DMS53 treated with DMSO at 0.1 percent for 48 hours (cell line): ENCODE data around the gene KNCN.

Experiments
- DNase-seq: peaks from one replicate; lab custom pipeline; 2025; ENCODE audit not compliant: unreplicated experiment; lab: John Stamatoyannopoulos, UW

Gene KNCN

DNA sequence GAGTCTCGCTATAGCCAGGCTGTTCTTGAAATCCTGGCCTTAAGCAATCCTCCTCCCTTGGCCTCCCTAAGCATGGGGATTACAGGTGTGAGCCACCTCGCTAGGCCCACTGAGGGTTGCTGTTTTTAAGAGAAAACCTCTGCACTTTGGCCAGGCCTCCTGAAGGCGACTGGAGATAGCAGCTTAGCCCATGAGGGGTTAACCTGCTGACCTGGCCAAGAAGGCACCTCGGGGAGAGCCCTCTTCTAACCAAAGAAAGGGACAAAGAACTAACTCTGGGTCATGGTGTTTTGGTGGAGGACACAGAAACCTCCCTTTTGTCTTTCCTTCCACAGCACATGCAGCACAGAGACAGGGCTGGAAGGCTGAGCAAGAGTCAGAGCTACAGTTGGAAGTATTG, 17.7 kb upstream of the KNCN start:
- no peak for DNase-seq

DNA sequence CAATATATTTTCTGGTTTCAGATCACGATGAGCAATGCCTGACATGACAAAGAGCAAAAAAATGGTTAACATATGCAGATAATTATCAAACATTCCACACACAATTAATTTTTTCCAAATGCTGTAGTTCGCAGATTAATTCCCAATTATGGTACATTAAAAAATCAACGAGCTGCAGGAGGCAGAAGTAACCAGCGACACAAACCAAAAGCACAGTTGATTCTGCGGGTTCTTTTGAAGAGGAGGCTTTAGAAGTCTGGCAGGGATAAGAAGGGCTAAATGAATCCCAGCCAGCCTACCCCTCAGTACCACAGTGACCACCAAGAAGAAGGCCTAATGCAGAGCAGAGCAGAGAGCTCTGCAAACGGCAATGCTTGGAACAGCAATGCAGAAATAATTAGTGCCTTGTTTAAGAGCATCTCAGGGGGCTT, 17.0 kb upstream of the KNCN start:
- DNase-seq: no peak

DNA sequence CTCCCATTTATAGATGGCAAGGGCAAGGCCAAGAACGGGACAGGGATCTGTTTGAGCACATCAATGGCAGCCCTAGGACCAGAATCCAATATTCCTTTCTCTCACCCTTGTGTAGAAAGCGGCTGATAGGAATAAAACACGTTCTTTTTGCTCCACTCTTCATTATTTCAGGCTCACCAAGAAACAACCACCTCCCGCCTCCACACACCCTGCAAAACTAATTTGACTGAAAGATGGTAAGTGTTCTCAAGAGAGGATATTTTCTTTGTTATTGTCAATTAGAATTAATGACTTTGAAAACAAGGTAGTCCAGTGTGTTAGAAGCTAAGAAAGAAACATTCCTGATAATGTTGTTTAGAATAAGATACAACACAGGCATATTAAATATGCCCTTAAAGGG, 11.9 kb upstream of the KNCN start:
- no peak for DNase-seq

DNA sequence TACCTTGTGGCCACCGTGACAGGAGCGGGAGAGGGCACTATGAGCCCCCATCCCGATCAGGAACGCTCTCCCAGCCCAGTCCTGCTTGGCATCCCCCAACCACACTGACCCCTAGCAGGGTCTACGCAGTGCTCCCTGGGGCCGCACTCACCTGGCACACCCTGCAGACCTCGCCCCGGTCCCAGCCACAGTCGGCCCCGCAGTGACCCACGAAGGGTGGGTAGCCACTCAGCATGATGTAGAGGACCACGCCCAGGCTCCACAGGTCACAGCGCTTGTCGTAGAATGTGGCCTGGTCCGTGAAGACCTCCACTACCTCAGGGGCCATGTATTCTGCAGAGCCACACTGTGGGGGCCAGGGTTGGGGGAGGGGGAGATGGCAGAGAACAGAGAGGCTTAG, 11.1 kb upstream of the KNCN start:
- DNase-seq: no peak

DNA sequence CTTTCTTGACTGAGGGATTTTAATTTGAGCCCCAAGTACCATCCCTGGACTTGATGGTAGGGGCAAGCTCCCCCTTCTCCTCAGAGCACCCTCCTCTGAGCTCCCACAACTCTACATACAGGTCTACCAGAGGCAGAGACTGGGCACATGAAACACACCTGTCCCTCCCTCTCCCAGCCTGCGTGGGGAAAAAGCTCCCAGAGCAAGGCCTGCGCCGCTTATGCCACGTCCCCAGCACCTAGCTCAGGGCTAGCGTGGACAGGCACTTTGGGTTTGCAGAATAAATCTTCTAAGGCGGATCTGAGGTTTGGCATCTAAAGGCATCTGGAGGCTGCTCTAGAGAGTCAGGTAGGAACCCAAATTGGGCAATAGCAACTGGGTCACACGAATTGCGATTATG, 7.5 kb upstream of the KNCN start:
- no peak for DNase-seq

DNA sequence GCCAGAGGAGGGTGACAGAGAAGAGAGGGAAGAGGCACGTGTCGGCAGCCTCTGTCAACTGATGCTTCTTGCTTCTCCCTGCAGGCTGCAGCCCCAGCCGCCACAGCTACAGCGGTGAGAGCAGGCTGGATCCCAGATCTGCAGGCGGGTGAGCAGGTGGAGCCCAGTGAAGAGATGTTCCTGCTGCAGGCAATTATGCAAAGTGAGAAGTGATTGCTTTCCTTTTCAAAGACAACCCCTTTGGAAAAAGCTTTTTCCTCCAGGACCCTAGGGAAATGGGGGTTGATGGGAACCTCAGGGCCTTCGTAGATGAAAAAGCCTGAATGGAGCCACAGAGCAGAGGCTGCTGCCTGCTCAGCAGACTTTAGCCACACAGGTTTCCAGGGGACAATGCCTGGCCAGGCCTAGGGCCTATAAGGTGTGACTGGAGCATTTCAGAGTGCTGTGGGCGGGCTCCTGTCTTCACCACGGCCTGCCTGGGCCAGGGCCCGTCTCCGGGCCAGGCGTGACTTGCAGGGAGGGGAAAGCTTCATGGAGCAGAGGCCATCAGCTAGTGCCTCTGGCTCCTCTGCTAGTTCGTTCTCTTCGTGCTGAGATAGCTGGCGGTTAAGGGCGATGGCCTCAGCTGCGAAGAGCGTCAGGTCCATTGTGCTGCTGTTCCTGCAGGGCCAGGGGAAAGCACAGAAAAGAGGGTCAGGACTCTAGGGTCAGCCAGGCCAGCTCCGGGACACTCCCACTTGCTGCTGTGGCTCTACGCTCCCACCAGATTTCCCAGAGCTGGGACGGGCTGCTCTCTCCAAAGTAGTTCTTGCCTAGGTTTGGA, 6.9 kb upstream of the KNCN start:
- DNase-seq: no peak

DNA sequence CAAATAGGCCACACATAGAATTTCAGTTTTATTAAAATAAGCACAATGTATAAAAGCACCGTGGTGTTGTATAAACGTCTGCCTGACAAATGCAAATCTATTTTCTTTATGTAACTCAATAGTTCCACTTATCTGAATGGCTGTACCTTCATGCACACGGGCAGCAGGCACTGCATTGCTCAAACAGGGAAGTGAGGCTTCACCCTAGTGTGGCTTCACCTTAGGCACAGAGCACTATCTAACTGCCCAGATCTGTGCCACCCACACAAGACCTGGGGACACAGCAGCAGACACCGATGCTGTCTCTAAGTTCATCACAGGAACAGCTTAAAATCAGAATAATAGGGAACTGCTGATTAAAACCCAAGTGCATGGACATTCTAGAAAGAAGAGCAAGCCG, 6.0 kb upstream of the KNCN start:
- no peak for DNase-seq

DNA sequence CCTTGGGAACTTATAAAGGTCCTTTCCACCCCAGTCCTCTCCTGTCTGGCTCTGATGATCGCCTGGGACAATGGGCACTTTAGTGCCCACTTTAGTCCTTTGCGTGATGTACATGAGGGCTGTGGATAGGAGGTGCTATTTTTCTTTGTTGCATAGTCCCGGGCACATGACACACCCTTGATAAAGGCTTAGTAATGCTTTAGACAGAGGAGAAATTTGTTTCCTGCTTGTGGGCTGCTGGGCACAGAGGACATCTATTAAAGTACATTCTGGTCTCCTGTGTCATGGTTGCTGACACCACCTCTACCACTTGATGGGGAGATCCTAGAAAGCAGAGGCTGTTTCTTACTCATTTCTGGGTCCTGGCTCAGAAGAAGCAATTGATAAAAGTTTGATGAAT, 5.4 kb upstream of the KNCN start:
- no peak for DNase-seq

DNA sequence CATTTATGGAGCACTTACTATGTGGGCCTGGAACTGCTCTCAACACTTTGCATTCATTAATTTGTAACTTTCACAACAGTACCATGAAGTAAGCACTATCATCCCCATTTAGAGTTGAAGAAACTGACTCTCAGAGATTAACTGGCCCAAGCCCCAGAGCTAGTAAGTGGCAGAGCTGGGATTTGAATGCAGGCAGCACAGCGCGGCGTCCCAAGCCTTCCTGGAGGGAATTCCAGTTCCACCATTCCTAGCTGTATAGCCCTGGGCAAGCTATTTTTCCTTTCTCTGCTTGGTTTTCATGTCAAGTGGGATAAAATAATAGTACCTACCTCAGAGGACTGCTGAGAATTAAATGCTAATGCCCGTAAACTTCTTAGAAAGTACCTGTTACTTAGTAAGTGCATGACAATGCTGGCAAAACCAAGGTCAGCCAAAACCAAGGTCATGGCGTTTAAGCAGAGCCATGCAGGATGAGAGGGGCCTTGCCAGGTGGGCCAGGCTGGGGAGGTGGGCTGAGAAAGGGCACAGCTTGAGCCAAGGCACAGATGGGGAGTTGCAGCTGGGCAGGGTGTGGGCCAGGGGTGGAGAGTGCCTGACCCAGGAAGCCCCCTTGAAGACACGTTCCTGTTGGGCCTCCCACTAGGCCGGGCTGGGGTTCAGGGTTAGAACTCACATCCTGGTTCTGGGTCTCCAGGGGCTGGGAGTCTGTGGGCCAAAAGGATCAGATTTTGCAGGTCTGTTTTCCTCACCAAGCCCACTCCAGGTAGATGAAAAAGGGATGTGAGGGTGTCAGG, 4.6 kb upstream of the KNCN start:
- no peak for DNase-seq

DNA sequence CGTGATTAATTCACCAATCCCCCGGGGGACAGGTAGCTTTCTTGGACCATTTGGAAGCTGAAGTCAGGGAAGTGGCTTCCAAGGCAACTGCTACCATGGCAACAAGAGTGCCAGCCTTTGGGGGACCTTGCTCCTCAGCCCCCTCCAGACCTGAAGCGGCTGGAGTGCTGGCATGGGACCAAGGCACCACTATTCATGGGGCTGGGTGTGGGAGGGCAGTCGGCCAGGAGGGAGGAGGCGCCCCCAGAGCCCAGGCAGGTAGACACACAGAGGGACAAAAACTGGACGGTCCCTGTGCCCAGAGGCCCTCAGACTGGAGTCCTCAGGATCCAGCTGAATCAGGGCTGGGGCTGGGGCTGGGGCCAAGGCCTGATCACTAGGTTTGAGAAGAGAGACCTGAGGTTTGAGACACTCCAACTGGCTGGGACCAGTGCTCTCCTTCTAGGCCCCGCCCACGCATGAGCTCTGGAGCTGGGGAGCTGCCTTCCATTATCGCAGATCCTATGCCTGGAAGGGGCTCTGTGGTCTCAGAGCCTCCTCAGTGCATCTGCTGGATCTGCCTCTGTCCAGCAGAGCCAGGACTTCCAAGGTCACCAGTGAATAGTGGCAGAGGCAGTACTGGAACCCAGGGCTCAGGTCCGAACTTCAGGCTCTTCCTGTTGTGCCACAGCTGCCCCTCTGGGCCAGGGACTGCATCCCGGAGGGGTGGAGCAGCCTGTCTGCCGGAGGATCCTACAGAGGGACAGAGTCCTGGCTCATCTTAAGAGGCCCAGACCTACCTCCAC, 3.3 kb upstream of the KNCN start:
- no peak for DNase-seq

DNA sequence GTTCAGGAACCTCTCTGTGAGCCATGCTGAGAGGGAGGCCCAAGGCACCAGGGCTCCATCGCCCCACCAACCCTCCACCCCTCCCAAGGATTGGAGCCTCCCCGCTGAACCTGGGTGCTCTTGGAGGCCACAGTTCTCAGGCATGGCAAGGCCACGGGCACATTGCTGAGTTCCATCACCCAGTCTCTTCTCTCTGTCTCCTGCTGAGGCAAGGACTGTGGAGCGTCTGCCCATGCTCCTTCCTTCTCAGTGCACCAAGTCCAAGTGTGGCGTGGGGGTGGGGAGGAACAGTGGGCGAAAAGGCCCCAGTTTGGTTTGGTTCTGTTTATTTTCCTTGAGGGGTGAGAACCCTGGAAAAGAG, 2.8 kb upstream of the KNCN start:
- DNase-seq: no peak

DNA sequence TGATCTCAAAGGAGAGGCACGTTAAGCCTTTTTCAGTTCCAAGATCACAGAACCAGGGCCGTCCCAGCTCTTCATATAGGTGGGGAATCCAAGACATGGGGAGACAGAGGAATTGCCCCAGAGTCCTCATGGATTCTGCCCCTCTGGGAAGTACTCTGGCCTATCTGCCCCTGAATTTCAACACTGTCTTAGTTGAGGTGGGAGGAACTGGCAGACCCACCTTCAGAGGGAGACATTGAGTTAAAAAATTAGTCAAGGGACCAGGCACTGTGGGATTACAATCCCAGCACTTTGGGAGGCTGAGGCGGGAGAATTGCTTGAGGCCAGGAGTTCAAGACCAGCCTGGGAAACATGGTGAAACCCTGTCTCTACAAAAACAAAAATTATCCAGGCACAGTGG, 2.1 kb upstream of the KNCN start:
- DNase-seq: no peak

DNA sequence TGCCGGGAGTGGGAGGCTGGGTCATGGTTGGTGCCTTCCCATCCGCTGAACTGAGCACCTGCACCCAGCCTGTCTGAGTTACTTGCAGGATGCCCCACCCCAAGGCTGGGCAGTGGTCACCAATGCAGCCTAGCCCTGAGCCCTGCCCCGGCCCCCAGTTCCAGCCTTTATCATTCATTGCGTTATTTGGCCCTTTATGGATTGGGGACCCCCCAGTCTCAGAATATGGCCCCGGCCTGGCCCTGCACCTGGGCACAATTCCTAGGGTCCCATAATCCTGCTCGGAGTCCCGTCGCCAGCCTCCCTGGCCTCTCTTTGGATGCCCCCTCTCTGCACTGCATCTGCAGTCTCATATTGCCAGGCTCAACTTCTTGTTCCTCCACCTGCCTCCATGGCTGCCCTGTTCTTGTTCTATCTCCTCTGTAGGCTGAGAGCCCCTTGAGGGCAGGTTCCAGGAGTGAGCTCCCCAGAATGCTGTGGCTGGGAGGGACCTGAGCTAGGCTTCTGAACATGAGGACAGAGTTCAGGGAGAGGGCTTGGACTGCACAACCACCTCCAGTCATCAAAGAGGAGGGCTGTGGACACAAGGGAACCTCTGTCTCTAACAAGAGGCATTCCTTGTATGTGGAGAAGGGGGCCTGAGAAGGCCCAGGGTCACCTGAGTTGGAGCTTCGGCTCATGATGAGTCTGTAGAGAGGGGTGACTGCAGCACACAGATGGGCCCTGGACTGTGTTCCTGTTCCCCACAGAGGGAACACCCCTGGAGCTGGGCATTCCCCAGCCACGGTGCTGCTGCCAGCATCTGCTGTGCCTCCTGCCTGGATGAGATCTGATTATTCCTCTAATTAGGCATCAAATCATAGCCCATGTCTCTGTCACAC, 1.1 kb upstream of the KNCN start:
- no peak for DNase-seq

DNA sequence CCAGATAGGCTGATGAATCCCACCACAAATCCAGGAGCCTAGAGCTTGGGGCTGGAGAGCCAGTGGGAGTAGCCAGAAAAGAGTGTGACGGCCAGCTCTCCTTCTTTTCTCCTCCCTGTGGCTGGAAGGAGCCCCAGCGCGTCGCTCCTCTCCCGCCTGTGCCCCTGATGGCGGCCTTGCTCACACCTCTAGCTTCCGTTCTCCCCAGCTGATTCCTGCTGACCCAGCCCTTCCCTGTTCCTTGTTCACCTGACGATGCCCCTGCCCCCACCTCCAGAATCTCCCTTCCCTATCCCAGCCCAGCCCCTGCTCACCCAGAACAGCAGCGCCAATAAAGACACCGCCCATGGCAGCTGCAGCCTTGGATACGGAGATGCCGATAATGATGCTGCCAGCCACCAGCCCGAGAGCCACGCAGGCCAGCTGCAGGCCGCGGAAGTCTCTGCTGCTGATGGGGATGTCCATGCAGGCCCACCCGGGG, 656 bp downstream of the KNCN start:
- DNase-seq: no peak

DNA sequence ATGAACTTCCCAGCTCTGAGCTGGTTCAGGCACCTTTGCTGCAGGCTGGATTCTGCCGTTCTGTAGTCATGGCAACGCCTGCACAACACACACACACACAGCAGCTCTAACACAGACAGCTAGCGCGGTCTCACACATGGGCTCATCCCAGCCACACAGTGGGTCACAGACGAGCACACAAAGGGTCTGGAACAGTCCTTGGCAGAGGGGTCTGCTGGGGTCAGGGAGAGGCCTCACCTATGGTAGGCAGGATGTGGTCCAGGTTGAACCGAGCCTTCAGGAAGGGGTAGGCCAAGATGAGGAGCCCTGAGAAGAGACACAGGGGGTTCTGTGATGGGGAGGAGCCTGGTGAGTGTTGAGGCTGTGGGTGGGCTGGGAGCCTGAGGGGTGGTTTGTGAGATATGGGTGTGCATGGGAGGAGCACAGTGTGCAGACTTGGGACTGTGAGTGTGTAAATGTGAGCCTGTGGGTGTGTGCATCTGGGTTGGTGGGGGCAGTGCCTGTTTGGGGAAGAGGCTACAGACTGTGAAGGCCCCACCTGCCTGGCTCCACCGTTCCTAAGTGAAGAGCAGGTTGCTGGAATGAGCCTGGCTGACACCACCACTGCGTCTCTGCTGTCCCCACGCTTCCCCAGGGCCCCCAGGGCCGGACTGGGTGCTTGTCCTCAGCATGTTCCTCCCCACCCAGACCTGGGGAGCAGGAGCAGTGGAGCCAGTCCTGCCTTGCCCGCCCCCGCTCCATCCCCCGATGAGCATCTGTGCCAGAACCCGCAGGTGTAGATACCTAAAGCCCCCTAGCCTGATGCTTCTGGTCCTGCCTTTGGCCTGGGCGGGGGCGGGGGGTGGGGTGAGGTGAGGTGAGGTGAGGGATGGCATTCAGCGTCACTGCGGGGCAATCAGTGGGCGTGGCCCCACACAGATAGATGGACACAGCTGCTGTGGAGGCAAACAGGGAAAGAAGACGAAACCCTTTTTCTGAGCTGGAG, 1.5 kb downstream of the KNCN start:
- DNase-seq: peak; percentile 59

DNA sequence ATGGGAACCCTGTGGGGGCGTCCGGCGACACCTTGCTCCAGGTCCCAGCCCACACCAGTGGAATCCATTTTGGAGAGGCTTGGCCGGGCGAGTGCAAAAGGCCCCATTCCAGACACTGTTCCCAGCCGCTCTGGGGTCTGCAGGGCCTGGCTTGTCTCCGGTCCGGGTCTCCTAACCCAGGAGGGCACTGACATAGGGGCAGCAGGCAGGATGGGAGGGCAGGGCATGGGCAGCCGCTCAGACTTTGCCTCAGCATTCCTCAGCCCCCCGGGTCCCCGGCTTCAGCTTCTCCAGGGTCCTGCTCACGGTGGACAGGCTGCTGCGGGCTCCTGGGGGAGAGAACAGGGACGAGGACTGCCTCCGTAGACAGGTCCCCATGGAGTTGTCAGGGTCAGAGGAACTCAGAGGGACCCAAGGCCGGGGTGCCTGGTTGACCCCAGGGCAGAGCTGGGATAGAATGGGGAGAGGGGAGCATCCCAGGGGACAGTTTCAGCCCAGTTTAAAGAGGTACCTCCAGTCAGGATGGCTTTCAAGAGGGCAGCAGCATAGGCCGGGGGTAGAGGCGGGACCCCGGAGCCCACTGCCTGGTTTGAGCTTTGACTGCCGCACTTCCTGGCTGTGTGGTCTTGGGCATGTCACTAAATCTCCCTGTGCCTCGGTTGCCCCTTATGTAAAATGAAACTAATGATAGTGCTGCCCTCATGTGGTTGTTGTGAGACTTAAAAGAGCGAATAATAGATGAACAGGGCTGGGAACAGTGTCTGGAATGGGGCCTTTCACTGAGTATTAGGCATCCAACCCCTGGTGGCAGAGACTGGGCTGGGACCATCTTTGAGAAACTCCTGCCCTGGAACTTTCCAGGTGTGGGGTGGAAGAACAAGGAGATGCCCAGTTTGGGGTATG, 3.7 kb downstream of the KNCN start:
- DNase-seq: peak; percentile 79

DNA sequence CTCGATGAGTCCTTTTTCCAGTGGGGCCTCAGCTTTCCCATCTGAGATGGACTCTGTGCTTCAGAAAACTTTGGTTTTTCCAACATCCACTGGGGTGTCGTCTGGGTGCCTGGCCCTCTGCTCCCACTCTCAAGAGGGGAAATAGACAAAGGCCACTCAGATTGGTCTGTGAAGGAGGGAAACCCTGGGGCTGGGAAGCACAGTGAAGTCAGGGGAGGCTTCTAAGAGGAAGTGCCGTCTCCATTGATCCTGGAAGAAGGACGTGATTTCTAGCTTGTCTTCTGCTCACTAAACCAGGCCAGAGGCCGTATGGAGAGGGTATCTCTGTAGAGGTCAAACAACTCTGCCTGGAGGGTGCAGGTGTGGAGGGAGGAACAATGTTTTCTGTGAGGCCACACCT, 5.2 kb downstream of the KNCN start:
- no peak for DNase-seq

DNA sequence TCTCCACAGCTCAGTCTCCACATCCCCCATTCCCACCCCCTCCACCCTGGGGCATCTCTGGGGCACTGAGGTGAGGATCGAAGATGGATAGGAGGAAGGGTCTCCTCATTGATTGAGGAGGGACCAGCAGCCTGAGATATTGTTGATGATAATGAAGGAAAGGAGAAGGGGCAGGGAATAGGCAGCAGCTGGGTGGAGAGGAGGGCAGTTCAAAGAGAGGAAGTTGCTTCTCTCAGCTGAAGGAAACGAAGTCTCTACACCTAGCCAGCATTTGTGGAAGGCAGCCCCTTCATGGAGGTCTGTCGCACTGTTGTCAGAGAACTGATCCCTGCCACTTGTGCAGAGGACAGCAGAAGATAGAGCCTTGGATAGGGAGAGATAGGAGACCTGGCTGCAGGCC, 5.7 kb downstream of the KNCN start:
- DNase-seq: no peak
